HG03378 (cell line): Measurements from ENCODE around the gene TSPAN7.

ENCODE experiments used
- ATAC-seq: cut with Tn5 transposase; IDR thresholded peaks from one replicate; pipeline ENCODE4 v1.9.1; 2021; ENCODE audit warnings: mild to moderate bottlenecking, moderate library complexity; ENCODE audit not compliant: unreplicated experiment

TSPAN7 gene

GRCh38 chrX:38678821-38679220, 117.5 kb downstream of the TSPAN7 start:
- no peak for ATAC-seq

GRCh38 chrX:38679695-38680094, 118.4 kb downstream of the TSPAN7 start:
- ATAC-seq = no peak

- no peak for ATAC-seq
These were observed 120.8 kb downstream of the TSPAN7 start for GRCh38 chrX:38682095-38682494.

- ATAC-seq = no peak
These were observed 131.6 kb downstream of the TSPAN7 start for GRCh38 chrX:38692961-38693360.

GRCh38 chrX:38694394-38694793, 133.1 kb downstream of the TSPAN7 start:
- no peak for ATAC-seq

GRCh38 chrX:38697461-38697860, 136.1 kb downstream of the TSPAN7 start:
- no peak for ATAC-seq

GRCh38 chrX:38699121-38699520, 137.8 kb downstream of the TSPAN7 start:
- no peak for ATAC-seq

- no peak for ATAC-seq
These were observed 138.4 kb downstream of the TSPAN7 start for GRCh38 chrX:38699696-38700095.

- no peak for ATAC-seq
These were observed 139.7 kb downstream of the TSPAN7 start for GRCh38 chrX:38701073-38701472.

- no peak for ATAC-seq
These were observed 143.0 kb downstream of the TSPAN7 start for GRCh38 chrX:38704146-38704882.

- no peak for ATAC-seq
These were observed 156.5 kb downstream of the TSPAN7 start for GRCh38 chrX:38717871-38718270.

- ATAC-seq = no peak
These were observed 157.0 kb downstream of the TSPAN7 start for GRCh38 chrX:38718311-38718710.

- ATAC-seq = no peak
These were observed 165.3 kb downstream of the TSPAN7 start for GRCh38 chrX:38726612-38727011.

- no peak for ATAC-seq
These were observed 166.3 kb downstream of the TSPAN7 start for GRCh38 chrX:38727668-38728067.

GRCh38 chrX:38732866-38733265, 171.5 kb downstream of the TSPAN7 start:
- ATAC-seq = no peak
